GM18858 (cell line): Measurements from ENCODE around the gene CCSER2.
"Not testable (repeated sequence)": the region's sequence is repeated elsewhere in the genome, so short reads cannot be mapped to it uniquely, and the experiment has no call there.

Source experiments
- ATAC-seq: cut with Tn5 transposase; IDR thresholded peaks from one replicate; pipeline ENCODE4 v1.9.1; 2021; ENCODE audit not compliant: unreplicated experiment

The CCSER2 gene

GRCh38 chr10:84343831-84344230, 15.4 kb downstream of the CCSER2 start:
- no peak for ATAC-seq

GRCh38 chr10:84344526-84344925, 16.1 kb downstream of the CCSER2 start:
- ATAC-seq = no peak

- ATAC-seq = not testable (repeated sequence)
Observed at GRCh38 chr10:84347575-84348002, 19.2 kb downstream of the CCSER2 start.

- ATAC-seq = no peak
Observed at GRCh38 chr10:84348447-84348846, 20.1 kb downstream of the CCSER2 start.

GRCh38 chr10:84348860-84349259, 20.5 kb downstream of the CCSER2 start:
- ATAC-seq = no peak

- ATAC-seq = peak; percentile 94
Observed at GRCh38 chr10:84352251-84352842, 24.0 kb downstream of the CCSER2 start.

- no peak for ATAC-seq
Observed at GRCh38 chr10:84353052-84353803, 24.8 kb downstream of the CCSER2 start.

- ATAC-seq = no peak
Observed at GRCh38 chr10:84354623-84355022, 26.2 kb downstream of the CCSER2 start.

- ATAC-seq = no peak
Observed at GRCh38 chr10:84355106-84355505, 26.7 kb downstream of the CCSER2 start.

GRCh38 chr10:84356928-84357327, 28.5 kb downstream of the CCSER2 start:
- no peak for ATAC-seq

- no peak for ATAC-seq
Observed at GRCh38 chr10:84358743-84359142, 30.4 kb downstream of the CCSER2 start.

- ATAC-seq = no peak
Observed at GRCh38 chr10:84360637-84361365, 32.4 kb downstream of the CCSER2 start.

GRCh38 chr10:84365335-84365881, 37.0 kb downstream of the CCSER2 start:
- no peak for ATAC-seq

- ATAC-seq = no peak
Observed at GRCh38 chr10:84366041-84366440, 37.7 kb downstream of the CCSER2 start.

GRCh38 chr10:84367256-84367655, 38.9 kb downstream of the CCSER2 start:
- no peak for ATAC-seq

GRCh38 chr10:84368828-84369227, 40.4 kb downstream of the CCSER2 start:
- ATAC-seq = no peak

- ATAC-seq = no peak
Observed at GRCh38 chr10:84370283-84370682, 41.9 kb downstream of the CCSER2 start.

GRCh38 chr10:84371944-84372343, 43.6 kb downstream of the CCSER2 start:
- no peak for ATAC-seq

GRCh38 chr10:84373000-84373399, 44.6 kb downstream of the CCSER2 start:
- no peak for ATAC-seq

GRCh38 chr10:84374455-84374854, 46.1 kb downstream of the CCSER2 start:
- no peak for ATAC-seq

- ATAC-seq = peak; percentile 65
Observed at GRCh38 chr10:84375011-84375410, 46.6 kb downstream of the CCSER2 start.

- no peak for ATAC-seq
Observed at GRCh38 chr10:84375881-84376280, 47.5 kb downstream of the CCSER2 start.
